Suprapubic skin (tissue), 4 donors: ENCODE data around the gene SH3BP2. TPM values are rescaled to one million over a fixed set of nuclear protein-coding genes. Genes with fewer than 3 reads are reported as not detected.

ENCODE experiments used
- DNase-seq, 2 donors: peaks; one replicate each; pipeline ENCODE4 v3.0.0-alpha.2; 2019; ENCODE audit warnings: low spot score in 2 of 2
- H3K27ac ChIP-seq: fragments of 200-600 bp; sonication (generic); one replicate; pipeline ENCODE4 v1.5.1; 2019
- H3K27me3 ChIP-seq: fragments of 200-600 bp; sonication (generic); one replicate; pipeline ENCODE4 v1.5.1; 2019
- H3K36me3 ChIP-seq: fragments of 200-600 bp; sonication (generic); one replicate; pipeline ENCODE4 v1.5.1; 2019
- H3K4me1 ChIP-seq: fragments of 200-600 bp; sonication (generic); one replicate; pipeline ENCODE4 v1.5.1; 2019
- H3K4me3 ChIP-seq: fragments of 200-600 bp; sonication (generic); one replicate; pipeline ENCODE4 v1.5.1; 2019; ENCODE audit warnings: mild to moderate bottlenecking
- H3K9me3 ChIP-seq: fragments of 200-600 bp; sonication (generic); one replicate; pipeline ENCODE4 v1.5.1; 2019
- CTCF ChIP-seq, 2 donors: fragments of 200-600 bp in 1 of 2; fragments of 450-650 bp in 1 of 2; sonication (generic) in 1 of 2; IDR thresholded peaks; one replicate each; pipeline ENCODE4 v1.5.1; 2016 to 2019; ENCODE audit warnings: antibody characterized with exemption in 2 of 2, mild to moderate bottlenecking in 1 of 2, moderate library complexity in 1 of 2
- EP300 ChIP-seq: sonication (generic); formaldehyde crosslinking; IDR thresholded peaks from one replicate; pipeline ENCODE4 v1.6.1; 2017; ENCODE audit warnings: antibody characterized with exemption
- POLR2A ChIP-seq, 2 donors: fragments of 450-650 bp; IDR thresholded peaks; one replicate each; pipeline ENCODE4 v1.6.1; 2017; ENCODE audit warnings: antibody characterized with exemption in 2 of 2, mild to moderate bottlenecking in 2 of 2, moderate library complexity in 2 of 2
- POLR2AphosphoS5 ChIP-seq, 3 donors: sonication (generic); formaldehyde crosslinking; IDR thresholded peaks; one replicate each; pipeline ENCODE4 v1.6.1; 2017; ENCODE audit warnings: antibody characterized with exemption in 3 of 3
- WGBS: methylation state at CpG from one replicate; pipeline ENCODE4 v1.1.5; 2018; 5-methylcytosine and 5-hydroxymethylcytosine counted together
- total RNA-seq, 4 donors: library from RNA; depleted of rRNA; stranded (reverse); fragments of >200 nt; gene quantifications; one replicate each; pipeline ENCODE4 v1.1.0, GENCODE V29; 2016

SH3BP2 gene
- total RNA-seq, 4 donors from 2014 or later, result 116 to 709 (median 162) TPM

DNA sequence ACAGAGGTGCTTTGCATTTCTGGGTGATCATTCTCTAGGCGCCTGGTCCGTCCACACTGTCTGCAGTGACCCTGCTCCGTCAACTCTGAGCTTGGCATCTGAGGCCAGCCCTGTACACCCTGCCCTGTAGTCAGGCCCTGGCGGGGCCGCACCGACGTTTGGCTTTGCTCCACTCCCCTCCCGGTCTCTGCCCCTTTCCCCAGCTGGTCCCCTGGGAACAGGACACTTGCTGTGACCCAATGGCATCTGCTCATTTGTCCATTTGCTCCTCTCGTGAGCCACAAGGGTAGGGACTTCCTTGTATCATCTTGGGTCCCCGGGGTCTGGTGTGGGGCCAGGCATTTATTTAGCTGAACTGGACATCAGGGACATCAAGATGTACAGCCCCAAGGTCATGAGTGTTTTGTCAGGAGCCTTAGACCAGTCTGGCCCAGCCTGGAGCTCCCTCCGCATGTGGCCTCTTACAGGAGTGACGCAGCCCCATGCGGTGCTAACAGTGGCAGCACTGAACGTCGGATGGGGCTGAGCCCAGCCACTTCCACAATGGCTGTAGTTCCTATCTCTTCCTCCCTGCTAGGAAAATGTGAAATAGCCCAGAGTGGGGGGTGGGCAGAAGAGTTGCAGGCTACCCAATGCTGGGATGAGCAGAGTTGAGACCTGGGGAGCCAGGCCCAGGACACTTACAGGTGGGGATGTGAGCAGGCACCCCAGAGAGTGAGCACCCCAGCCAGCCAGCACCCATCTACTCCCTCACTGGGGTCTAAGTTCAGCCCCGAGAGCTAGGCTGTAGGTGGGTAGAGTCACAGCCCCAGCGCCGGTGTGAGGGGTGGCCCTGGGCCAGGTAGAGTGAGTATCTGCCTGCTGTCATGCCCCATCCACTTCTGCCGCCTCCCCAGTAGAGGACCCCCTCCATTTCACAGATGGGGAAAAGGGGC lies 2.0 kb upstream of the SH3BP2 start:
- 70% methylated on average over 13 of the region's 19 CpGs for WGBS
- Histone ChIP-seq H3K27me3 (no peaks in the 10 kb centered on the region), H3K4me1 (peaks cover 43% of the 10 kb centered on the region), H3K9me3 (no peaks in the 10 kb centered on the region), H3K4me3 (no peak overlapping the region), H3K27ac (no peak overlapping the region), H3K36me3 (no peaks in the 10 kb centered on the region)
- peak; percentile 63 to 74 for DNase-seq
- no peak for TF ChIP-seq POLR2A (IDR thresholded peaks at IDR 0.05)

- peak; percentile 68 to 71 for DNase-seq
- WGBS, result 89% methylated on average over 9 of the region's 10 CpGs
These were observed 1.1 kb upstream of the SH3BP2 start for GRCh38 chr4:2791518-2792395.

GRCh38 chr4:2792396-2792710 lies 532 bp upstream of the SH3BP2 start:
- H3K4me3 ChIP-seq, result peak overlapping the region; percentile 87
- no peaks in the 10 kb centered on the region for H3K9me3 ChIP-seq
- H3K27me3 ChIP-seq, result no peaks in the 10 kb centered on the region
- peak overlapping the region; percentile 84 for H3K27ac ChIP-seq
- no peak for DNase-seq
- WGBS, result 67% methylated on average over 8 of the region's 8 CpGs
- TF ChIP-seq EP300 (no peak), POLR2A (IDR thresholded peaks at IDR 0.05) (no peak), CTCF (IDR thresholded peaks at IDR 0.05) (no peak), POLR2AphosphoS5 (IDR thresholded peaks at IDR 0.05) (no peak)
- H3K4me1 ChIP-seq, result peaks cover 58% of the 10 kb centered on the region
- no peaks in the 10 kb centered on the region for H3K36me3 ChIP-seq

More at GRCh38 chr4:2791518-2792395, 1.1 kb upstream of the SH3BP2 start:
- TF ChIP-seq EP300, result no peak
- TF ChIP-seq POLR2AphosphoS5 (IDR thresholded peaks at IDR 0.05), result no peak
- no peak for TF ChIP-seq CTCF (IDR thresholded peaks at IDR 0.05)
- no peak for TF ChIP-seq POLR2A (IDR thresholded peaks at IDR 0.05)
- Histone ChIP-seq H3K36me3 (no peaks in the 10 kb centered on the region), H3K27me3 (no peaks in the 10 kb centered on the region), H3K4me3 (no peak overlapping the region), H3K27ac (peak overlapping the region; percentile 84), H3K4me1 (peaks cover 52% of the 10 kb centered on the region), H3K9me3 (no peaks in the 10 kb centered on the region)

- H3K4me1 ChIP-seq, result peaks cover 59% of the 10 kb centered on the region
- DNase-seq, result peak; percentile 81 to 82
- H3K9me3 ChIP-seq, result no peaks in the 10 kb centered on the region
- no peaks in the 10 kb centered on the region for H3K36me3 ChIP-seq
- H3K27ac ChIP-seq, result peak overlapping the region; percentile 84
- 0% methylated on average over 2 of the region's 34 CpGs for WGBS
- peak overlapping the region; percentile 87 for H3K4me3 ChIP-seq
- no peak for TF ChIP-seq CTCF (IDR thresholded peaks at IDR 0.05)
- no peak for TF ChIP-seq POLR2AphosphoS5 (IDR thresholded peaks at IDR 0.05)
- TF ChIP-seq POLR2A (IDR thresholded peaks at IDR 0.05), result no peak
- no peak for TF ChIP-seq EP300
- H3K27me3 ChIP-seq, result no peaks in the 10 kb centered on the region
These were observed 951 bp downstream of the SH3BP2 start for GRCh38 chr4:2793586-2794485.
